ENCODE results near the gene NCOR1.
"Not testable (repeated sequence)": the region's sequence is repeated elsewhere in the genome, so short reads cannot be mapped to it uniquely, and the experiment has no call there.

DNA sequence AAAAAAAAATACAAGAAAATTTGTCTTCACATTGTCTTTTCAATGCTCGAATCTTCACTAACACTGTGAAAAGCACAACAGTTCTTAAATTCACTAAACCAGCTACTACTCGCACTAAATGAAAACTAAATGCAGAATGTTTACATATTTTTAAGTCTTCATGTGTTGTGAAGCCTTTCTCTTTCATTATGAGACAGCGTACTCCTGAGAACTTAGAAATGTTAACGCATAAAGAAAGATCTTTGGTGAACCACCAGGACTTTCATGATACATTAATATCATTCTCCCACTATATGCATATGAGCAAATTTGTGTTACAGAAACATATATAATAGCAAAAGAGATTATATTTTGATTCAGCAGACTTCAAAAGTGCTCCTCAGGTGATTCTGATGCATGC lies 48.6 kb downstream of the NCOR1 start:
- TF ChIP-seq CTCF (IDR thresholded peaks at IDR 0.05; ENCODE audit: insufficient read depth, low read length, poor library complexity, severe bottlenecking); EZH2phosphoT487 (conservative IDR thresholded peaks at IDR 0.05; ENCODE audit: low read length): not testable (repeated sequence)
